Kidney epithelial cell (primary cell): Measurements from ENCODE around the gene NHLRC3. TPM values are rescaled to one million over a fixed set of nuclear protein-coding genes. Genes with fewer than 3 reads are reported as not detected.

Experiments used
- DNase-seq: peaks from one replicate; pipeline ENCODE4 v3.0.0-alpha.2; 2010; ENCODE audit warnings: low read depth
- H3K27me3 ChIP-seq: 2 replicates; pipeline ENCODE4 v1.6.0; 2011; ENCODE audit warnings: low read length; ENCODE audit not compliant: control insufficient read depth, insufficient read depth
- H3K36me3 ChIP-seq: 2 replicates; pipeline ENCODE4 v1.5.1; 2011; ENCODE audit warnings: low read length; ENCODE audit not compliant: control insufficient read depth, insufficient read depth
- H3K4me3 ChIP-seq: 2 replicates; pipeline ENCODE4 v1.5.1; 2011; ENCODE audit warnings: low read depth, mild to moderate bottlenecking, control low read depth, low read length
- CTCF ChIP-seq: IDR thresholded peaks from 2 replicates; pipeline ENCODE4 v1.5.1; 2011; ENCODE audit warnings: mild to moderate bottlenecking, moderate library complexity, low read length, control low read depth, inconsistent platforms; ENCODE audit not compliant: insufficient read depth, poor library complexity, severe bottlenecking
- total RNA-seq: library from RNA; depleted of rRNA; stranded (reverse); fragments of >200 nt; gene quantifications from 2 replicates; pipeline ENCODE4 v1.2.3, GENCODE V29; 2015

Gene NHLRC3
- total RNA-seq, 1 donor from 2014 or later: 15.7 TPM

- Histone ChIP-seq H3K27me3 (no peaks in the 10 kb centered on the region), H3K4me3 (no peak overlapping the region), H3K36me3 (no peaks in the 10 kb centered on the region)
- TF ChIP-seq CTCF: no peak
- no peak for DNase-seq
Observed at GRCh38 chr13:39048806-39049205, 10.6 kb downstream of the NHLRC3 start.

GRCh38 chr13:39049274-39049673, 11.0 kb downstream of the NHLRC3 start:
- Histone ChIP-seq H3K27me3 (no peaks in the 10 kb centered on the region), H3K4me3 (no peak overlapping the region), H3K36me3 (no peaks in the 10 kb centered on the region)
- TF ChIP-seq CTCF: no peak
- DNase-seq: no peak

GRCh38 chr13:39051157-39051556, 12.9 kb downstream of the NHLRC3 start:
- DNase-seq: peak; percentile 9
- Histone ChIP-seq H3K36me3 (no peaks in the 10 kb centered on the region), H3K27me3 (no peaks in the 10 kb centered on the region), H3K4me3 (no peak overlapping the region)
- TF ChIP-seq CTCF: peak; percentile 38

- Histone ChIP-seq H3K27me3 (no peaks in the 10 kb centered on the region), H3K36me3 (no peaks in the 10 kb centered on the region), H3K4me3 (no peak overlapping the region)
- TF ChIP-seq CTCF: no peak
- no peak for DNase-seq
Observed at GRCh38 chr13:39052944-39053343, 14.7 kb downstream of the NHLRC3 start.

GRCh38 chr13:39054112-39054511, 15.9 kb downstream of the NHLRC3 start:
- no peaks in the 10 kb centered on the region for H3K36me3 ChIP-seq
- H3K4me3 ChIP-seq: no peak overlapping the region
- no peaks in the 10 kb centered on the region for H3K27me3 ChIP-seq
- no peak for DNase-seq
- TF ChIP-seq CTCF: no peak

- no peak for DNase-seq
- no peak overlapping the region for H3K4me3 ChIP-seq
- no peaks in the 10 kb centered on the region for H3K36me3 ChIP-seq
- no peak for TF ChIP-seq CTCF
- H3K27me3 ChIP-seq: no peaks in the 10 kb centered on the region
Observed at GRCh38 chr13:39056018-39056417, 17.8 kb downstream of the NHLRC3 start.
